Esophagus muscularis mucosa (tissue), 4 donors: ENCODE measurements around the gene CCDC106. TPM values are rescaled to one million over a fixed set of nuclear protein-coding genes. Genes with fewer than 3 reads are reported as not detected.

ENCODE experiments used
- DNase-seq: peaks from one replicate; pipeline ENCODE4 v3.0.0-alpha.2; 2017; ENCODE audit errors: extremely low spot score
- H3K27ac ChIP-seq, 4 donors: fragments of 200-600 bp; sonication (generic); replicated peaks in 1 of 4; 1 replicate in 3 of 4; 2 replicates in 1 of 4; pipeline ENCODE4 v1.5.1; 2016 to 2019; ENCODE audit warnings: mild to moderate bottlenecking in 1 of 4
- H3K27me3 ChIP-seq, 4 donors: fragments of 200-600 bp; sonication (generic); one replicate each; pipeline versions ENCODE4 v1.5.1 to v1.6.0; 2016 to 2019
- H3K36me3 ChIP-seq, 4 donors: fragments of 200-600 bp; sonication (generic); one replicate each; pipeline ENCODE4 v1.5.1; 2016 to 2019
- H3K4me1 ChIP-seq, 4 donors: fragments of 200-600 bp; sonication (generic); one replicate each; pipeline ENCODE4 v1.5.1; 2016 to 2019
- H3K4me3 ChIP-seq, 4 donors: fragments of 200-600 bp; sonication (generic); 1 replicate in 2 of 4; 2 replicates in 2 of 4; pipeline ENCODE4 v1.5.1; 2016 to 2019; ENCODE audit warnings: mild to moderate bottlenecking in 4 of 4, moderate library complexity in 1 of 4
- H3K9me3 ChIP-seq, 4 donors: fragments of 200-600 bp; sonication (generic); 1 replicate in 3 of 4; 2 replicates in 1 of 4; pipeline ENCODE4 v1.5.1; 2016 to 2019
- EP300 ChIP-seq: sonication (generic); formaldehyde crosslinking; IDR thresholded peaks from one replicate; pipeline ENCODE4 v1.6.1; 2017; ENCODE audit warnings: antibody characterized with exemption
- POLR2A ChIP-seq: fragments of 450-650 bp; IDR thresholded peaks from one replicate; pipeline ENCODE4 v1.6.1; 2017; ENCODE audit warnings: antibody characterized with exemption, moderate library complexity, mild to moderate bottlenecking, low read depth
- POLR2AphosphoS5 ChIP-seq, 2 donors: sonication (generic); formaldehyde crosslinking; IDR thresholded peaks; one replicate each; pipeline ENCODE4 v1.6.1; 2017; ENCODE audit warnings: antibody characterized with exemption in 2 of 2
- WGBS: methylation state at CpG from one replicate; pipeline ENCODE4 v1.1.5; 2018; 5-methylcytosine and 5-hydroxymethylcytosine counted together
- intact Hi-C: fragments of 100-400 bp; cut with DNase I; formaldehyde crosslinking; loops from one replicate; pipeline ENCODE4 v1.15.1; 2023
- total RNA-seq, 4 donors: library from RNA; depleted of rRNA; stranded (reverse); fragments of >200 nt; gene quantifications; one replicate each; pipeline versions ENCODE4 v1.1.0 to v1.2.1, GENCODE V29; 2016
- TF ChIP-seq, protein P1 (sequence below), 3 experiments: fragments of 200-600 bp in 2 of 3; fragments of 450-650 bp in 1 of 3; sonication (generic) in 2 of 3; IDR thresholded peaks; one replicate each; pipeline ENCODE4 v1.5.1; 2017 to 2019; ENCODE audit warnings: antibody characterized with exemption in 3 of 3, mild to moderate bottlenecking in 2 of 3, moderate library complexity in 1 of 3

The CCDC106 gene
- total RNA-seq, 4 donors from 2014 or later: 9.4 to 22.0 (median 19.2) TPM

DNA sequence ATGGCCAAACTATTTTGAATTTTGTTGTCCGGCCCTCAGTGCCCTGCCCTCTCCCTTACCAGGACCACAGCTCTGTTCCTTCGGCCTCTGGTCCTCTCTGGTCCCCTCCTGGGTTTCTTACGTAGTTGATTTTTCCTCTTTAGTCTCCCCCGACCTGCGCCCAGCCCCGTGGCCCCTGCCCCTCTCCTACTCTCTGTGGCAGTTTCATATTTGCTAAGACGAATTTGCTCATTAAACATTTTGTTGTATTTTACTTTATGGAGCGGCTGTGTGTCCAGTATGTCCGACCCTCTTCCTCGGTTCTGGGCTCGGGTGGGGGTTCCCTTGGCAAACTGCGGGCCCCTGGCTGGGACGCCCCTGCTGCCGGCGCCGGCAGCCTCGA is 26.4 kb downstream of the CCDC106 start:
- Histone ChIP-seq H3K9me3 (no peaks in the 10 kb centered on the region), H3K36me3 (peaks cover 25 to 65% (median 55%) of the 10 kb centered on the region in 4 donors), H3K4me1 (peaks cover 33 to 75% (median 56%) of the 10 kb centered on the region in 4 donors), H3K27ac (peak overlapping the region; percentile 85 to 96 (median 88)), H3K4me3 (peak overlapping the region; percentile 73 to 100 (median 94)), H3K27me3 (no peaks in the 10 kb centered on the region)
- WGBS: 27% methylated on average over 13 of the region's 17 CpGs
- TF ChIP-seq, protein P1, sequence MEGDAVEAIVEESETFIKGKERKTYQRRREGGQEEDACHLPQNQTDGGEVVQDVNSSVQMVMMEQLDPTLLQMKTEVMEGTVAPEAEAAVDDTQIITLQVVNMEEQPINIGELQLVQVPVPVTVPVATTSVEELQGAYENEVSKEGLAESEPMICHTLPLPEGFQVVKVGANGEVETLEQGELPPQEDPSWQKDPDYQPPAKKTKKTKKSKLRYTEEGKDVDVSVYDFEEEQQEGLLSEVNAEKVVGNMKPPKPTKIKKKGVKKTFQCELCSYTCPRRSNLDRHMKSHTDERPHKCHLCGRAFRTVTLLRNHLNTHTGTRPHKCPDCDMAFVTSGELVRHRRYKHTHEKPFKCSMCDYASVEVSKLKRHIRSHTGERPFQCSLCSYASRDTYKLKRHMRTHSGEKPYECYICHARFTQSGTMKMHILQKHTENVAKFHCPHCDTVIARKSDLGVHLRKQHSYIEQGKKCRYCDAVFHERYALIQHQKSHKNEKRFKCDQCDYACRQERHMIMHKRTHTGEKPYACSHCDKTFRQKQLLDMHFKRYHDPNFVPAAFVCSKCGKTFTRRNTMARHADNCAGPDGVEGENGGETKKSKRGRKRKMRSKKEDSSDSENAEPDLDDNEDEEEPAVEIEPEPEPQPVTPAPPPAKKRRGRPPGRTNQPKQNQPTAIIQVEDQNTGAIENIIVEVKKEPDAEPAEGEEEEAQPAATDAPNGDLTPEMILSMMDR (IDR thresholded peaks at IDR 0.05): no peak
- TF ChIP-seq EP300 (no peak), POLR2A (no peak), POLR2AphosphoS5 (IDR thresholded peaks at IDR 0.05) (no peak)
- intact Hi-C loops: no loop called here
- DNase-seq: no peak

DNA sequence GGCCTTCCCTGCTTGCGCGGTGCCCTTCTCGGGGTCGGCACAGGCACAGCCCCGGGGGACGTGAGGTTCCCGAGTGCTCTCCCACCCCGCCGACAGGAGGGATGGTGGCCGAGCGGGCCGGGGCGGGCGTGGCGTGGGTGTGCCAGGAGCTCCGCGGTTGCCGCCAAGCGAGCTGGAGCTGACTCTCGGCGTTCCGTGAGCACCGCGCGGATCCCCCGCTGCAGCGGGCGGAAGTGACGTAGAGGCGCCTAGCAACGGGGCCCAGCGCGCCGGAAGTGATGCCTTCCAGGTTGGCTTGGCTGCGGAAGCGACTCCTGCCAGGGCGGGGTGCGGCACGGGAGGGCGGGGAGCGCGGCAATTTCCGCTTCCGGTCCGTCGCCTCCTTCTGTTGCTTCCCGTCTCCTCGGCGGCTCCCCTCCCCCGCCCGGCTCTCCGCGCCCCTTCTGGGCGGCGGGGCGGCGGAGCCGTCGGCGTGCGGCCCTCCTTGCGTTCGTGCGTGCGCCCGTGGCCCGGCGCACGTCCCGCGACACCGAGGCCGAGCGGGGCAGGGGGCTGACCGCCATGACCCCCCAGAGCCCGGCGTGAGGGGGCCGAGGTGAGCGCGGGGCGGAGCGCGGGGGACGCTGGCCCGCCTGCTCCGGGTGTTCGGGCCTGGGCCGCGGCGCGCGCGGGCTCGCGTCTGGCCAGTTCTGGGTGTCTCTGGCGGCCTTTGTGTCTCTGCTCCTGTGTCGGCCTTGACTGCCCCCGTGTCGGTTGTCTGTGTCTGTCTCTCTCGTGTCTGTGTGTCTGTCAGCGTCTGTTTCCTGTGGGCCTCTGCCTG is 27.0 kb downstream of the CCDC106 start, which contains the start of gene EPN1:
Gene EPN1, plus strand, starts transcription at position 386 of the 820 bp plus-strand sequence. CDS start 3,402 bp downstream, outside the sequence.
- H3K27me3 ChIP-seq: no peaks in the 10 kb centered on the region
- TF ChIP-seq, protein P1 (IDR thresholded peaks at IDR 0.05): peak in 1 of 3 experiments; percentile 15
- TF ChIP-seq POLR2A (no peak), POLR2AphosphoS5 (IDR thresholded peaks at IDR 0.05) (peak; percentile 78 to 94)
- peak within 1 kb of the TSS; percentile 73 to 100 (median 94) for H3K4me3 ChIP-seq
- peaks cover 22 to 65% (median 55%) of the 10 kb centered on the region in 4 donors for H3K36me3 ChIP-seq
- H3K9me3 ChIP-seq: no peaks in the 10 kb centered on the region
- H3K4me1 ChIP-seq: peaks cover 33 to 77% (median 61%) of the 10 kb centered on the region in 4 donors
- peak; percentile 99 for DNase-seq
- intact Hi-C loops: no loop called here
- H3K27ac ChIP-seq: peak within 1 kb of the TSS; percentile 85 to 96 (median 88)
- WGBS: 0% methylated on average over 6 of the region's 101 CpGs

DNA sequence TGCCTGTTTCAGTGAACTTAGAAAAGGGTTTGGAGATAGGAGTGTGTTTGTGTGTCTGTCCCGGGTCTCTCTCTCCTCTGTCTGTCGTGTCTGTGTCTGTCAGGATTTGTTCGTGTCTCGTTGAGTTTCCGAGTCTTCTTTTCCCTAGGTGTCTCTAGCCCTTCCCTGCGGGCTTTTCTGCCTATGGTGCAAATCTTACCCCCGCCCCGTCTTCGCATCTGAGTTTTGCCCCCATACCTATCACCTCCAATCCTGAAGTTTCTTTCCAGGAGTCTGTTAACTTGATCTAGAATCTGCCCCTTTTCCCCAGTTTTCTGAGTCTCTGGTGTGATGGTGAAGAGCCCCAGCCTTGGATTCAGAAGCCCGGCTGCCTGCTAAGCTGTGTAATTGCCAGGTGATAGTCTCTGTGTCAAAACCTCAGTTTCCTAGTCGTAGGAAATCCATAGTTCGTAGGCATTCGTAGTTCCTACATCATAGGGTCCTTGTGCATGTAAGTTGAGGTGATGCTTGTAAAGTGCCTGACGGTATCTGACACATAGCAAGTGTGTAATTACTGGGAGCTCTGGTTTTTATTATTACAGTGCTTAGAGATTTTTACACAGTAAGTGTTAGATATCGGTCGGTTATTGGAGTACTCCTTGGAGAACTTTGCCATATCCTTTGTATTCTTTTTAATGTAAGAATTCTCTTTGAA is 27.8 kb downstream of the CCDC106 start:
- Histone ChIP-seq H3K4me1 (peaks cover 33 to 80% (median 62%) of the 10 kb centered on the region in 4 donors), H3K4me3 (peak overlapping the region; percentile 73 to 100 (median 94)), H3K9me3 (no peaks in the 10 kb centered on the region), H3K27me3 (no peaks in the 10 kb centered on the region), H3K27ac (peak overlapping the region; percentile 85 to 96 (median 88)), H3K36me3 (peaks cover 22 to 65% (median 55%) of the 10 kb centered on the region in 4 donors)
- intact Hi-C loops: no loop called here
- no peak for DNase-seq
- WGBS: 18% methylated on average over 16 of the region's 16 CpGs
- TF ChIP-seq, protein P1 (IDR thresholded peaks at IDR 0.05): no peak
- TF ChIP-seq EP300: no peak
- TF ChIP-seq POLR2A: no peak
- no peak for TF ChIP-seq POLR2AphosphoS5 (IDR thresholded peaks at IDR 0.05)

DNA sequence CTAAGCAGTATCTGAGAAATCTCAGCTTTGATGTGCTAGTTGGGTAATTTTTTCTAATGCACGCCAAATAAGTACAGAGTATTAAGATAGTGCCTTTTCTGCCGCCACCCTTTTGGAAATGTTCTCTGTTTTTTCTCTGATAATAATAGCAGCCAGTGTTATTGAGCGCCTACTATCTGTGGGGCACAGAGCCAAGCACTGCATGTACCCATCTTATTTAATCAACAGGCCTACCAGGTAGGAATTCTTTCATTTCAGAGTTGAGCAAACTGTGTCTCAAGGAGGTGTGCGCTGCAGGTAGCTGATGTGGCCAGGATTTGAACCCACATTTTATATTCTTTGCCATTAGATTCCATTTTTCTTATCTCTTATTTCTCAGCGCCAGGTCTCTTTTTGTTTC is 28.4 kb downstream of the CCDC106 start:
- intact Hi-C loops: no loop called here
- H3K27ac ChIP-seq: peak overlapping the region in 2 of 4 donors; percentile 86 to 96

More for the DNA sequence above, 28.4 kb downstream of the CCDC106 start:
- Histone ChIP-seq H3K4me3 (peak overlapping the region; percentile 19 to 95 (median 84)), H3K36me3 (peaks cover 26 to 65% (median 55%) of the 10 kb centered on the region in 4 donors), H3K27me3 (no peaks in the 10 kb centered on the region), H3K4me1 (peaks cover 38 to 82% (median 61%) of the 10 kb centered on the region in 4 donors), H3K9me3 (no peaks in the 10 kb centered on the region)
- DNase-seq: no peak
- WGBS: 70% methylated on average over 5 of the region's 5 CpGs
- TF ChIP-seq POLR2AphosphoS5 (IDR thresholded peaks at IDR 0.05): no peak
- no peak for TF ChIP-seq EP300
- TF ChIP-seq POLR2A: no peak
- TF ChIP-seq, protein P1 (IDR thresholded peaks at IDR 0.05): no peak
